Measurements from ENCODE around the gene SPTLC2.

SPTLC2 gene

GRCh38 chr14:77457522-77458248, 158.8 kb downstream of the SPTLC2 start, which contains the start of the genes AHSA1 and VIPAS39:
Gene AHSA1, plus strand, starts transcription at chr14:77458093. Its CDS starts 97 bp downstream, at chr14:77458190.
Gene VIPAS39, minus strand, starts transcription at chr14:77457601. Its CDS starts 3,499 bp downstream, at chr14:77454102.
- in situ Hi-C loops (cut with MboI; ENCODE audit: low pct_unique_long_range_greater_than_20kb, low sequenced_read_pairs, unreplicated experiment), result no loop called here
- peak; percentile 91 for DNase-seq (ENCODE audit: low spot score)
- no peak for TF ChIP-seq CTCF (IDR thresholded peaks at IDR 0.05; ENCODE audit: extremely low read depth, insufficient read depth, missing control alignments)

- no peak for TF ChIP-seq CTCF (IDR thresholded peaks at IDR 0.05; ENCODE audit: extremely low read depth, insufficient read depth, missing control alignments)
- DNase-seq (ENCODE audit: low spot score), result no peak
- in situ Hi-C loops (cut with MboI; ENCODE audit: low pct_unique_long_range_greater_than_20kb, low sequenced_read_pairs, unreplicated experiment), result no loop called here
Measured at GRCh38 chr14:77457115-77457521, 159.3 kb downstream of the SPTLC2 start.
